ENCODE results near the gene KCNK3.

KCNK3 gene

DNA sequence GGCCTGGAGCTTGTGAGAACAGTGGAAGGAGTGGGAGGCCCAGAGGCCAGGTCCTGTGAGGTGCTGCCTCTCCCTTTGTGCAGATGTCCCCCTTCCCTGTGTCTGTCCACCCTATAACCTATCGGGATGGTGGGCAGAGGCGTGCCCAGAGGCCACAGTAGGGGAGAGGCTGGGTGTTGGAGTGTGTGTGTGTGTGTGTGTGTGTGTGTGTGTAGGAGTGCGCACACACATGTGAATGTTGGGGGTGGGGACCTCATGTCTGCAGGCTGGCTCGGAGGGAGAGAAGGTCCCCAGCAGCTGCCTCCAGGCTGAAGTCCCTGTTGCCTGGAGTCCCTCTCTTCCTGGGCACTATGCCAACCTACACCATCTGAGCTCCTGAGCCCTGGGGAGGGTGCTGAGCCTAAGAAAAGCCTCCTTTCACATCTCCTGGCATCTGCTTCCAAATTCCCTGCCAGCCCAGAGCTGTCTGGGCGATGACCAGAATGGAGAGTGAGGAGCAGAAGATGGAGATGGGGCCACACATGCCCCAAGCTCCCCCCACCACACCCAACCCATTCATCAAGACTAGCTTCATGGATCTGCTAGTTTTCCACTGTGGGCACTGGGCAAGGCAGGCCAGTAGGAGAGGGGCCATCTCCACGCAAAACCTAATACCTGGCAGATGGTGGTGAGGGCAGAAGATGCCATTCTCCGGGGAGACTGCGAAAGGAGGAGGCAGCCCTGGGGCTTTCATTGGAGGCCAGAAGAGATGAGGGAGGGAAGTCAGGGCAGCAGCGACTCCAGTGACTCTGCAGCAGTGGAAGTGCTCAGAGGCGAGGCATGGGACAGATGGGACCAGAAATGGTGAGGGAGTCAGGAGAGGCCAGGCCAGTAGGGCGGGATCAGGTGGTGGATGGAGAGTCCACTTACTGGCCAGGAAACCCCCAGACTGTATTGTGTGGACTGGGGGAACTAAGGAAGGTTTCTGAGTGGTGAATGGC is 20.3 kb downstream of the KCNK3 start:
- DNase-seq (ENCODE audit: low spot score) = no peak

DNA sequence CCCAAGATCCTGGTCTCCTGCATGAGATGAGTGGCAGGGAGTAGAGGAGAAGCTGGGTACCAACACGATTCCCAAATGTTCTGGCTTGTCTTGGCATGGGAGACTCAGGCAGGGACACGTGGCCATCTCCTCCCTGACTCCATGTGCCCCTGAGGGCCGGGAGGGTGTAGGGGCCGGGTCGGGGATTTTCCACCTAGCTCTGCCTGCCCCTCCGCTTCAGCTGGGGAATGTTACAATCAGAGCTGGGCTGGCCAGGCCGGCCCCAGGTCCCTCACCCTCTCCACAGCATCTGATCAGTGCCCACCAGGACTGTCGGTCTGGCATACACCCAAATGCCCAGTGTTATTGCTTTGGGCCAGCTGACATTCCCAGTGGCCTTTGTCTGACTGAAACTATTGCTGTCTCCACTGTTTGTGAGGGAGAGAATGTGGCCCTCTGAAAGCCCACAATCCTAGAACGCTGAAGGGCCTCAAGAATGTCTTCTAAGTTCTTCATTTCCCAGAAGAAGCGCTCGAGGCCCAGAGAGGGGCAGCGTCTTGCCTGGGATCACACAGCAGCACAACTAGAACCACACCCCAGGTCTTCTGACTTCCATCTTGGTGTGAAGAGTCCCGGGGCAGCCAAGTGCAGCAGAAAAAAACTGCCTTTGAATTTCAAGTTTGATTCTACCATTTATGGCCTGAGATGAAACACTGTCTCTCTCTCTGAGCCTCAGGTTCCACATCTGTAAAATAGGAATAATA is 23.2 kb downstream of the KCNK3 start:
- no peak for DNase-seq (ENCODE audit: low spot score)

DNA sequence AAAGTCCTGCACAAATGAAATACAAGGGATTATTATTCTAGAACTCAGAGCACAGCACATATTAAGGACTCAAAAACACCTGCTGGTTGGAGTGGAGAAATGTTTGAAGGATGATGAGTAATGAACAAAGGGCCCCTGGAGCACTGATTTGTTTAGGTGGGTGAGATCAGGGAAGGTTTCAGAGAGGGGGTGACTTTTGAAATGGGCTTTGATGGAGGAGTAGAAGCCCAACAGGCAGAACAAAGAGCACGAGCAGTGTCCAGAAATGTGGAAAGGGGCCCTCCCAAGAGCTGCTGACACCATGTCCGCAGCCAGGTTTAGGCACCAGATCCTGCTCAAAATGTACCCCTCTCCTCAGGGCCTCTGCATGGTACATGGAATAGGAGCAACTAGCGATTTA is 23.8 kb downstream of the KCNK3 start:
- no peak for DNase-seq (ENCODE audit: low spot score)

- no peak for DNase-seq (ENCODE audit: low spot score)
Observed at GRCh38 chr2:26716769-26717168, 24.2 kb downstream of the KCNK3 start.

DNA sequence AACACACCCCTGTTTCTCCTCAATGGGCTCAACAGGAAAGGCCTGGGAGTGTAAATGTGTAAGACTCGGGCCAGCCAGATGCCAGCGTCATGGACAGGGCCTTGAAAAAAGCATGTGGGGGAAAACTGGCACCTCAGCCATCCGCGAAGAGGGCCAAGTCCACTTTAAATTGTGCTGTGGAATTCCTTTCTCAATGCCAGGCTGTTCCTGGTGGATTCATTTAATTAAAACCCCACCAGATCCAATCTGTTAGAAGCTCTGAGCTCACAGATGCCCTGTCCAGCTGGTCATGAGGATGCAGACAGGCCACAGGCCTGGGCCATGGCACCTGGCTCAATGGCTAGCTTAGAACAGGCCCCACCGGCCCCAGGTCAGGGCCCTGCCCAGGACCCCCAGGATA is 24.8 kb downstream of the KCNK3 start:
- DNase-seq (ENCODE audit: low spot score) = no peak

DNA sequence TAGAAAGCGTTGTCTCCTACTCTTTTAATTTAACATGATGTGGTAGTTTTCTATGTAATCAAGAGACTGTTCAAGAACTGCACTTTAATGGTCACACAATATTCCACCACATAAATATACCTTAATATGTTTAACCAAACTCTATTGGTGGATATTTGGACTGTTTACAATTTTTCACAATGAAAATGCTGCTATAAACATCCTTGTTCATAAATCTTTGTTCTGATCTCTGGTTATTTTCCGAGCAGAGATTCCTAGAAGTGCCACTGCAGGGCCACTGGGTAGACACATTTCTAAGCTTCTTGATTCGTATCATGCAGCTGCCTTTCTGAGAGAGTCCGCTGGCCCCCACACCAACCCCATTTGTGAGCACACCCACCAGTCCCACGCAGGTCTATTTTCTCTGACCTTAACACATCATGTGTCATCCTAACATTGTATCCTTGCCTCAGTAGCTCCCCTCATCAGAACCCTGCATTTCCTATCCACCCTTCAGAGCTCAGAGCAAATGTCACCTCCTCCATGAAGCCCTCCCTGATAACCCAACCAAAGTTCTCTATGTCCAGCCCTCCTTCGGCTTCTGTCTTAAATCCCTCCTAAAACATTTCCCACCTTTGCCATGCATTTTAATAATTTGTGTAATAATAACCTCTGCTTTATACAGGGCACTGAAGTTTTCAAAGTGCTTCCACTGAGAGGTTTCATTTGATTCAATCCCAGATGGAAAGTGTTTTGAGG is 26.6 kb downstream of the KCNK3 start:
- no peak for DNase-seq (ENCODE audit: low spot score)

DNA sequence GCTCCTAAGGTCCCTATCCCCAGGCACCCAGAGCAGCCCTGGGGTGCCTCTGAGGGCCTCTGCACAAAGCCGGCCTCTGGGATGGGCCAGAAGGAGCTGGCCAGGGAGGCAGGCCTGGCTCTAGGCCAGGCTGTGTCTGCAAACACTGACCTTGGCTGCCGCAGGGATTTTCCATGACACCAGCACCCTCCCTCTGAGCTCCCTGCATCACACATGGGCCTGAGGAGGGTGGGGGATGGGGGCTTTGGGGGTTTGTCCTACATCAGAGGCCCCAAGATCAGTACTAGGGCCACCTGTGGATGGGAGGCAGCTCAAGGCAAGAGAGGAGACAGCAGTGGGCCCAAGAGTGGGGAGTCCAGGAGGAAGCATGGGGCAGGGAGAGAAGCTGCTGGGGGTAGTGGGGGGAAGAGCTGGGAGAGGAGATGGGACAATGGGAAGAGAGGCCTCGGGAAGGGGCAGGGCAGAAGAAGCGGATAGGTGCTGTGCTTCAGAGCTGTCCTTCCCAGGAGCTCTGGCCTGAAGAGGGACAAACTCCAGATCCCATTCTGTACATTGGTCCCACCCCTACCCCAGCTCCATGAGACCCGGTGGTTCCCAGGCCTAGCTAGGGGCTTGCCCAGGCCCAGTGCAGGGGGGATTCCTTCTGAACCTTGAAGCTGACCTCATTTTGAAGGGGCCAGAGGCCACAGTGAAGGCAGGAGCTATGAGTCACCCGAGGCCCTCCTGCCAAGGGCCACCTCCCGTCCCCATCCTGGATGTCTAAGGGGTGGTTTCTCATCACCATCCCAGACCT is 28.0 kb downstream of the KCNK3 start:
- no peak for DNase-seq (ENCODE audit: low spot score)

DNA sequence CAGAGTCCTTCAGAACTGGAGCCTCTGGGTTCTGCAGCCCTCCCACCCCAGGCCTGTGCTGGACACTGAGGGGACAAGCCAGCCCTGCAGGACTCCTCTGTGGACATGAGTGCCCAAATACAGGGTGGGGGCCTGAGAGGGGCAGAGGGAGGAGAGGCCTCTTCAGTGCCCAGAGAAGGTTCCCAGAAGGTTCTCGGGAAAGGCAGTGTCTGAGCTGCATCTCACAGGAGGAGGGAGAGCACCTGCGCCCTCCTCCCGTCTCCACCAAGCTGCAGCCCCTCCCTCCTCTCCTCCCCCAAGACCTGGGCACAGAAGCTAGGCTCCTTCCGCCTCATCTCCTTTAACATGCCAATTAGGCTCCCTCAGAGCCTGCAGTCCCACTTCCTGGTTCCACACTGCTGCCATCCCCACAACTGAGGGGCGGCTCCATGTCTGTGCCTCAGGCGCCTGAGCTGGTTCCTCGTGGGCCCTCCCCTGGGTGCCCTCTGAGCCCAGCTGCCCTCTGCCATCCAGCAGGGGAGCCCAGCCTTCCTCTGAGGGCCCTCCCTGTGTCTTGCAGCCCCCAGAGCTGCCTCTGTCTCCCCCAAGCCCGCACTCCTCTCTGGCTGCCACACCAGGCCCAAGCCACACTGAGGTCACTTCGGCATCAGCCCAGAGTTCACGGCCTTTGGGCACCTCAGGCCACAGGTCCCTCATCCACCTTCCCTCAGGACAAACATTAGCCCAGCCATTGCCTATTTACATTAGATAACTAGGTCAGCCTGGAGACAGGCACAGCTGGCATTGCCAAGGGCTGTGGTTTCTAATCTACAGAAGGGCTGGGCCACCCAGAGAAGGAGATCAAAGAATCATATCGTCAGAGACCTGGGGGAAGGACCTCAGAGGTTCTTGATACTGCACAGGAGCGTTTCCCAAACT is 28.9 kb downstream of the KCNK3 start:
- no peak for DNase-seq (ENCODE audit: low spot score)

- DNase-seq (ENCODE audit: low spot score) = no peak
Observed at GRCh38 chr2:26722328-26722727, 29.8 kb downstream of the KCNK3 start.

- no peak for DNase-seq (ENCODE audit: low spot score)
Observed at GRCh38 chr2:26722911-26723310, 30.4 kb downstream of the KCNK3 start.

DNA sequence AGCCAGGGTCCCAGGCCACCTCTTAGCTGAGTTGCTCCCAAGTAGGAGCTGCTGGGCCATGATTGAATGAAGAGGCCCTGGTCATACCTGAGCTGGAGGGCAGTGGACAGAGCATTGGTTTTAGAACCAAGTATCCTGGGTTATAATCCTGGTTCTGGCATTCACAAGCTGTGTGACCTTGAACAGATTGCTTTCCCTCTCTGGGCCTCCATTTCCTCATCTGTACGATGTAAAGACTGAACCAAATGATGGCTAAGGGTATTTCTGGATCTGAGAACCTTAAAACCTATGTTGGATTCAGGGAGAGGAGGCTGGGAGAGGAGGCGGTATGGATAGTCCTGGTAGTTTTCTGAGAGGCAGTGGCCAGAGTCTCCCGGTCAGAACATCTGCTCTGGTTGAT is 31.0 kb downstream of the KCNK3 start:
- no peak for DNase-seq (ENCODE audit: low spot score)

DNA sequence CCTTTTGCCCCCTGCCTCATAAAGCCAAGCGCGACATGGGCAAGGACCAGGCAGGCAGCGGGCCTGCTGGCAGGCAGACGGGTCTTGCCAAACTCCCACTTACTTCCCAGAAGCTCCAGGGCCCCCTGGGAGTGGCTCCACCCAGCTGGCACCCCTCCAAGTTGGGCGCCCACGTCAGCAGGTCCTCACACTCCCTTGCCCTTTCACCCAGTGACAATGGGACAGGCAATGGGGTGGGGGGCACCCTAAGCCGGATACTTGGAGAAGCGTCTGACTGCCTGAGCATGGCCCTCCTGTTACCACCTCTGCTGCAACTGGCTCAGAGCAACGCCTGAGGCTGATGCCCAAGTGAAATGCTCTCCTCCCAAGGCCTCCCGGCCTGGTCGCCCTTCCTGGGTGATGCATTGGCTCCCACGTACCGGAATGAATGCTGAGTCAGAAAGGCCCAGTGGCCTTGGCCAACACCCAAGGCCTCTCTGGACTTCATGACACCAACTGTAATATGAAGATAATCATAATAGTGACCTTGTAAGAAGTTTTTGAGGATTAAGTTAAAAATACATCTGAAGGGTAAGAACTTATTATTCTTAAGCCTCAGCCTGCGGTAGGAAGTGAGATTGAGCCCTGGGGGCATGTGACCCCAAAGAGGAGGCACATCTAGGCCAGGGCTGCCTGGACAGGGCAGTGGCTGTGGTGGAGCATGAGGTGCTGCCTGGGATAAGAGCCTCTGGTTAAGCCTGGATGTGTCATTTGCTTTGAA is 31.6 kb downstream of the KCNK3 start:
- DNase-seq (ENCODE audit: low spot score) = no peak

GRCh38 chr2:26724784-26725520 is 32.4 kb downstream of the KCNK3 start:
- DNase-seq (ENCODE audit: low spot score) = no peak

DNA sequence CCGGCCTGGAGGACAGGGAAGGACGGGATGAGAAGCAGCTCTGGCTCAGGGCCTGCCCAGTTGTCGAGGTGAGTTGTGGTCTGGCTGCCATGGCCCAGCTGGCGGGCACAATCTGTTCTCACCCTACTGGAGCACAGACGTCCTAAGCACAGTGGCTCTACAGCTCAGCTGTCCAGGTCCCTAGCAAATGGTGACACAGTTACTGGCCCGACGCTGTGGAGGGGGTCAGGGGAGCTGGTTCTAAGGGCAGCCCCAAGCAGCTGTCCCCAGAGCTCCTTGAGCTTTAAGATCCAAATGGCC is 32.9 kb downstream of the KCNK3 start:
- no peak for DNase-seq (ENCODE audit: low spot score)

DNA sequence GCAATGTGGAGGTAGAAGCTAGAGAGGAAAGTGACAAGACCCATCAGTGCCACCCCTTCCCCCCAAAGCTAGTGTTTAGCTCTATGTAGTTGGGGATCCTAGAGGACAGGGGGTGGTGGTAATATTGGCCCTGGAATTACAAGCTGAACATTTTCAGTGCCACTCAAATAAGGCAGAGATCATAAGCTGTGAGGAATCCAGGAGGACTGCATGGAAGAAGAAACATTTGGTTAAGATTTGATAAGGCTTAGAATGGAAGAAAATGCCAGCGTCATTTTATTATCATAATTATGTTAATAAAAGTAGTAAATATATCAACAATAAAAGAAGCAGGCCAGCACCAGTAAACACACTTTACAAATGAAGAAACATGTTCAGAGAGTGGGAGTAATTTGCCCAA is 33.7 kb downstream of the KCNK3 start:
- no peak for DNase-seq (ENCODE audit: low spot score)

DNA sequence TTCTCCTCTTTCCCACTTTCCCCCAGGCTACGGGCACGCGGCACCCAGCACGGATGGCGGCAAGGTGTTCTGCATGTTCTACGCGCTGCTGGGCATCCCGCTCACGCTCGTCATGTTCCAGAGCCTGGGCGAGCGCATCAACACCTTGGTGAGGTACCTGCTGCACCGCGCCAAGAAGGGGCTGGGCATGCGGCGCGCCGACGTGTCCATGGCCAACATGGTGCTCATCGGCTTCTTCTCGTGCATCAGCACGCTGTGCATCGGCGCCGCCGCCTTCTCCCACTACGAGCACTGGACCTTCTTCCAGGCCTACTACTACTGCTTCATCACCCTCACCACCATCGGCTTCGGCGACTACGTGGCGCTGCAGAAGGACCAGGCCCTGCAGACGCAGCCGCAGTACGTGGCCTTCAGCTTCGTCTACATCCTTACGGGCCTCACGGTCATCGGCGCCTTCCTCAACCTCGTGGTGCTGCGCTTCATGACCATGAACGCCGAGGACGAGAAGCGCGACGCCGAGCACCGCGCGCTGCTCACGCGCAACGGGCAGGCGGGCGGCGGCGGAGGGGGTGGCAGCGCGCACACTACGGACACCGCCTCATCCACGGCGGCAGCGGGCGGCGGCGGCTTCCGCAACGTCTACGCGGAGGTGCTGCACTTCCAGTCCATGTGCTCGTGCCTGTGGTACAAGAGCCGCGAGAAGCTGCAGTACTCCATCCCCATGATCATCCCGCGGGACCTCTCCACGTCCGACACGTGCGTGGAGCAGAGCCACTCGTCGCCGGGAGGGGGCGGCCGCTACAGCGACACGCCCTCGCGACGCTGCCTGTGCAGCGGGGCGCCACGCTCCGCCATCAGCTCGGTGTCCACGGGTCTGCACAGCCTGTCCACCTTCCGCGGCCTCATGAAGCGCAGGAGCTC is 35.4 kb downstream of the KCNK3 start:
- DNase-seq (ENCODE audit: low spot score) = no peak

DNA sequence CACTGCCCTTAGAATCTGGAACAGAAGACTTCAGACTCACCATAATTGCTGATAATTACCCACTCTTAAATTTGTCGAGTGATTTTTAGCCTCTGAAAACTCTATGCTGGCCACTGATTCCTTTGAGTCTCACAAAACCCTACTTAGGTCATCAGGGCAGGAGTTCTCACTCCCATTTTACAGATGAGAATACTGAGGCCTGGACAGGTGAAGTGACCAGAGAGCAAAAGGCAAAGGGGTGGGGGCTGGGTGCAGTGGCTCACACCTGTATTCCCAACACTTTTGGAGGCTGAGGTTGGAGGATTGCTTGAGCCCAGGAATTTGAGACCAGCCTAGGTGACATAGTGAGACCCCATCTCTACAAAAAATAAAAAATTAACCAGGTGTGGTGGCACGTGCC is 36.8 kb downstream of the KCNK3 start:
- no peak for DNase-seq (ENCODE audit: low spot score)
